Mesothelial cell of epicardium (in vitro differentiated cells): ENCODE results near the gene DPYSL4. TPM values are rescaled to one million over a fixed set of nuclear protein-coding genes. Genes with fewer than 3 reads are reported as not detected.

Source experiments
- DNase-seq, 2 experiments: peaks; one replicate each; pipeline ENCODE4 v3.0.0; 2021; ENCODE audit warnings: low spot score in 2 of 2; ENCODE audit not compliant: unreplicated experiment in 2 of 2
- H3K27ac Mint-ChIP-seq: 2 replicates; pipeline ENCODE4 v1.8.0; 2021; ENCODE audit warnings: mixed read lengths
- H3K27me3 Mint-ChIP-seq: 2 replicates; pipeline ENCODE4 v1.8.0; 2021; ENCODE audit warnings: low read depth, mixed read lengths
- H3K36me3 Mint-ChIP-seq: 2 replicates; pipeline ENCODE4 v1.8.0; 2021; ENCODE audit warnings: mixed read lengths
- H3K4me1 Mint-ChIP-seq: 2 replicates; pipeline ENCODE4 v1.8.0; 2021; ENCODE audit warnings: mixed read lengths
- H3K4me3 Mint-ChIP-seq: 2 replicates; pipeline ENCODE4 v1.8.0; 2021; ENCODE audit warnings: mild to moderate bottlenecking, moderate library complexity, mixed read lengths
- H3K9me3 Mint-ChIP-seq: 2 replicates; pipeline ENCODE4 v1.8.0; 2021; ENCODE audit warnings: mixed read lengths
- total RNA-seq: library from RNA; stranded (reverse); gene quantifications from 3 replicates; pipeline ENCODE4 v1.2.1, GENCODE V29; 2021
- TF ChIP-seq, protein P1 (sequence below): fragments of 200-600 bp; sonication (generic); IDR thresholded peaks from one replicate; pipeline ENCODE4 v1.5.0; 2021; ENCODE audit warnings: antibody characterized with exemption; ENCODE audit not compliant: unreplicated experiment

The DPYSL4 gene
- total RNA-seq, 1 donor from 2014 or later, result 18.6 TPM

DNA sequence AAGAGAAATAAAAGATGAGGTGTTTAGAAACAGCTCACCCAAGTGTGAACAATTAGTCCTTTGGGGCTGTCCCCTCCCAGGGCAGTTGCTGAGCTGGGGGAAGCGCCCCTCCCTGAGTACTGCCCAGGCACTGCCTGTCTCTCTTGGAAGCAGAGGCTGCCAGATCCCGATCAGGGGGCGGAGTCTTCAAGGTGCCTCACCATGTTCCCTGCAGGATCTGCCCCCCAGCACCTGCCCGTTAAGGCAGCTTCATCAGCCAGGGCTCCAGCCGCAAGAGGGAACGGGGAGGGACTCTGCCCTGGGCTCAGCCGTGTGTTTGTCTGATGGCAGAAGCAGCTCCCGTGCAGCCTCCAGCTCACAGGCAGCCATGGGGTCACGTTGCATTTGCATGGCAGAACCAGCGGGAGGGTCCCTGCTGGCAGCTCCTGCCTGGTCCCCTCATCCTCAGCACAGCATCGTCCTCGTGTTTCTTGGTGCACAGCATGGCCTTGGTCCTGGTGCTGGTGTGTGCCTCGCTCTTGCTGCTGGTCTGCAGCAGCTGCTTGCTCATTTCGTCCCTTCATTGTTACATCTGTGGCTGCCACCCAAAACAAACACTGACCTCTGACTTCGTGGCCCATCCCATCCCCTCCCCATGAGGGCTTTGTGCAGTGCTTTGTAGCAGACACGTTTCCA is 10.7 kb upstream of the DPYSL4 start:
- H3K27me3 Mint-ChIP-seq, result peaks cover 81% of the 10 kb centered on the region
- no peaks in the 10 kb centered on the region for H3K4me1 Mint-ChIP-seq
- TF ChIP-seq, protein P1, sequence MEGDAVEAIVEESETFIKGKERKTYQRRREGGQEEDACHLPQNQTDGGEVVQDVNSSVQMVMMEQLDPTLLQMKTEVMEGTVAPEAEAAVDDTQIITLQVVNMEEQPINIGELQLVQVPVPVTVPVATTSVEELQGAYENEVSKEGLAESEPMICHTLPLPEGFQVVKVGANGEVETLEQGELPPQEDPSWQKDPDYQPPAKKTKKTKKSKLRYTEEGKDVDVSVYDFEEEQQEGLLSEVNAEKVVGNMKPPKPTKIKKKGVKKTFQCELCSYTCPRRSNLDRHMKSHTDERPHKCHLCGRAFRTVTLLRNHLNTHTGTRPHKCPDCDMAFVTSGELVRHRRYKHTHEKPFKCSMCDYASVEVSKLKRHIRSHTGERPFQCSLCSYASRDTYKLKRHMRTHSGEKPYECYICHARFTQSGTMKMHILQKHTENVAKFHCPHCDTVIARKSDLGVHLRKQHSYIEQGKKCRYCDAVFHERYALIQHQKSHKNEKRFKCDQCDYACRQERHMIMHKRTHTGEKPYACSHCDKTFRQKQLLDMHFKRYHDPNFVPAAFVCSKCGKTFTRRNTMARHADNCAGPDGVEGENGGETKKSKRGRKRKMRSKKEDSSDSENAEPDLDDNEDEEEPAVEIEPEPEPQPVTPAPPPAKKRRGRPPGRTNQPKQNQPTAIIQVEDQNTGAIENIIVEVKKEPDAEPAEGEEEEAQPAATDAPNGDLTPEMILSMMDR, result no peak
- peaks cover 10% of the 10 kb centered on the region for H3K9me3 Mint-ChIP-seq
- no peak for DNase-seq
- H3K36me3 Mint-ChIP-seq, result no peaks in the 10 kb centered on the region
- H3K27ac Mint-ChIP-seq, result no peak overlapping the region
- no peak overlapping the region for H3K4me3 Mint-ChIP-seq

DNA sequence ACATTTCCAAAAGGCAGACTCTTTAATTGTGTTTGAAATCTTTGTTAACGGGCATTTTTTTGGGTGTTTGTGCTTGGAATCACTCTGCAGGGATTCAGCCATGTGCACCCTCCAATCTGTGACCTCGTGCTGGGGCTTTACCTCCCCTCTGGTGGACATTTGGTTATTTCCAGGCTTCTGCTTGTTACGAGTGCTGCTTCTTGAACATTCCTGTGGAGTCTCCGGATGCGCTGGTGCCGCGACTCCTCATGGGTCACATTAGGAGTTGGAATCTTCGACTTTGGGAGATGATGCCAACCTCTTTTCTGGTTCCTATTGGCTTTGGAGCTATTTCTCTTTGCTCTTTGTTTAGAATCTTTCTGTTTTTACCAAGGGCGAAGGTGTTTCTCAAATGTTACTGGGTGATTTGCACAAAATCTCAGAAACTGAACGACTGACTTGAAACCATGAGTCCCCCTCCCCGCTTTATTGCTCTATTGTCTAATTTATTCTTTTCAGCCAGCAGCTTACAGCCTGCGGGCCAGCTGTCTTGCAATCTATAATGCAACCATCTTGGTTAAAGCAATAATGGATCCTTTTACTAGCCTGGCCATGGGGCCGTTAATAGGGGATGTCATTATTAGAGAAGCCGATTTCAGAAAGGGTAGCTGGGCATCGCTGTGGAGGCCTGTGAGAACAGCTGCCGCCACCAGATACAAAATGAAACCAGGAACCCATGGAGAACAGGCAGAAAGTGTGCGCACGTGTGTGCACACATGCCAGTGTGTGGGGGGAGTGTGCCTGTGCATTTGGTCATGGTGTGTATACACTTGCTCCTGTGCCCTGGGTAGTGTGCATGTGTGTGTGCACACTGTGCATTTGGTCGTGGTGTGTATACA is 9.9 kb upstream of the DPYSL4 start:
- Mint-ChIP-seq H3K4me1 (no peaks in the 10 kb centered on the region), H3K36me3 (no peaks in the 10 kb centered on the region), H3K27ac (no peak overlapping the region), H3K9me3 (peaks cover 10% of the 10 kb centered on the region), H3K27me3 (peaks cover 82% of the 10 kb centered on the region), H3K4me3 (no peak overlapping the region)
- DNase-seq, result no peak
- TF ChIP-seq, protein P1, result no peak

DNA sequence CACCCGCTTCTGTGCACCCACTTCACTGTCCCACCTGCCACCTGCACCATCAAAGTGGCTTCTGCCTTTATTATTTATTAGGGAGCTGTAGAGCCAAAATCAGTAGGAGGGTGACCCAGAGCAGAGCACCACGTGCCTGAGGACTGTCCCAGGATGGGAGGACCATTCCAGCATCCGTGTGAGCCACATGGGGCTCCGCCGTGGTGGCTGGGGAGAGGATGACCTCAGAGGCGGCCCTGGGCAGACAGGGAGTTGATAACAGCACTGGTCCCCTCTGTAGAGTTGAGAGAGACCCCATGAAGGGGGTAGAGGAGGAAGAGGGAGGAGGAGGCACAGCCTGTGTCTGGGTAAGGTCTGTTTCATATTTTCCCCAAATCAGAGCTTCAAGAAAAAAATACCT is 8.7 kb upstream of the DPYSL4 start:
- H3K4me1 Mint-ChIP-seq, result no peaks in the 10 kb centered on the region
- H3K36me3 Mint-ChIP-seq, result no peaks in the 10 kb centered on the region
- H3K9me3 Mint-ChIP-seq, result peaks cover 10% of the 10 kb centered on the region
- DNase-seq, result no peak
- TF ChIP-seq, protein P1, result no peak
- H3K27ac Mint-ChIP-seq, result no peak overlapping the region
- no peak overlapping the region for H3K4me3 Mint-ChIP-seq
- H3K27me3 Mint-ChIP-seq, result peaks cover 86% of the 10 kb centered on the region

DNA sequence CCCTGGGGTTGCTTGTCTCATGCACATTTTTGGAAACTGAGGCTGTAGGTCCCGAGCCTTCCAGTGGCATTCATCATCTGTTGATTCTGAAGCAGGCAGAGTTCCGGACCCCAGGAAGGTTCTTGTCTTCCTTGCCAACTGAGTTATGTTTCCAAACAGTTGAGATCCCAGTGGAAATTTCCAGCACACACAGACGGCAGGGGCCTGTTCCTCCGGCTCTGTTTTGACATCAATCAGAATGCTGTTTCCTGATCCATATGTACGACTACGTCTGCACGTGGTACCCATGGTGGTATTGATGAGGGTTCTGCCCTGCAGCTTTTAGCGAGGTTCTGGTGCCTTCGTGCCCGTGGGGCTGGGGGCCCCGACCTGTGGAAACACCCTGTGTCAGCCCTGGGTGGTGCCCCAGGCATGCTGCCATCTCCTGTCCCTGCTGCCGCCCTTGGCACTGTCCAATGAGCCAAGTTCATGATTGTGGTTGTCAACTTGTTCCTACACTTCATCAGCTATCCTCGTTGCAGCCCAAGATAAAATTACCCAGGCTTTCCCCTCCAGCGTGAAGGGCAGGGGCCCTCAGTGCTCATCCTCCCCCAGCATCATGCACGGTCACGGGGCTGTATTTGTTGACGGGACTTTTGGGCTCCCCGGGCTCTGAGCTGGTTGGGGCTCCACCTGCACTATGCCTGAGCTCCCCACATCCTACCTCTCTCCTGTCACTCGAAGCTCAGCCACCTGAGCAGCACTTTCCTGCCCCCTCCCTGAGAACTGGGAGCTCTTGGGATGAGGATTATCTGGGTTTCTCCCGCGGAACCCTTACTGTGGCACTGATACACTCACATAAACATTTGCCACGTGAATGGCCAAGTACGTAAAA is 7.8 kb upstream of the DPYSL4 start:
- no peak overlapping the region for H3K4me3 Mint-ChIP-seq
- no peaks in the 10 kb centered on the region for H3K36me3 Mint-ChIP-seq
- peaks cover 5% of the 10 kb centered on the region for H3K9me3 Mint-ChIP-seq
- no peak overlapping the region for H3K27ac Mint-ChIP-seq
- H3K27me3 Mint-ChIP-seq, result peaks cover 90% of the 10 kb centered on the region
- no peaks in the 10 kb centered on the region for H3K4me1 Mint-ChIP-seq
- TF ChIP-seq, protein P1, result no peak
- DNase-seq, result no peak

DNA sequence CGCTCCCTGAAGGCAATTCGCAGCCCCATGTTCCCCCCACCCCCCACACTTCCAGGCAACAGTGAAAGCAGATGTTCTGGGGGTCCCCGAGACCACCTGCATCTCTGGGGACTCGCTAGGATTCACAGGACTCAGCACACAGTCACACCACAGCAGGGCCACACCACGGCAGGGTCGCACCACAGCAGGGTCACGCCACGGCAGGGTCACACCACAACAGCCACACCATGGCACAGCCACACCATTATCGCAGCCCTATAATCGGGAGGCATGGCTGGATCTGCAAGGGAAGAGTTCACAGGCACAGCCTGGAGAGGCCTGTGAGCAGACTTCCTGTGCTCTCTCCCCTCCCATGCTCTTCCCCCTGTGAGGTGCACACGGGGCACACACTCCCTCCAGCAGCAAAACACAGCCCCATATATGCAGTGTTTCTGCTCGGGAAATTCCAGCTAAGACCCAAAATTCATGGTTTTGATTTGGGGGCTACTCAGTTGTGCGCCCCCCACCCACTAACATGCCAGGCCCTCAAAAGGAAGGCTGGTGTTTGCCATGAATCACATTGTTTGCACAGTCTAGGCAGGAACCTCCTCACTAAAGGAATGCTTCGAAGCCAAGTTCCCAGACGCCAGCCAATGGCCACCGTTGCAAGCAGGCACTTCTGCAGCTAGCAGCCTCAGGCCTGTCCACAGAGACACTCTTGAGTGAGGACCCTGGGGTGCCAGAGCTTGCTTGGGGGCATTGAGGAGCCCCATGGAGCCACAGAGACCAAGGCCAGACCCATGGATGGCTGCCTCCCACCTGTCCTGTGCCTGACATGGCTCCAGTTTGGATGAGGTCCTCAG is 7.0 kb upstream of the DPYSL4 start:
- Mint-ChIP-seq H3K4me1 (peaks cover 1% of the 10 kb centered on the region), H3K4me3 (no peak overlapping the region), H3K27ac (no peak overlapping the region), H3K9me3 (peaks cover 3% of the 10 kb centered on the region), H3K36me3 (no peaks in the 10 kb centered on the region), H3K27me3 (peaks cover 94% of the 10 kb centered on the region)
- no peak for DNase-seq
- TF ChIP-seq, protein P1, result no peak
